ACC112 (cell line): Measurements from ENCODE around the gene ZDHHC17.

ENCODE experiments used
- H2AFZ ChIP-seq: fragments of 200-600 bp; sonication (generic); one replicate; pipeline ENCODE4 v1.6.0; 2017; ENCODE audit warnings: antibody characterized with exemption, low read length; ENCODE audit not compliant: unreplicated experiment
- H3K27ac ChIP-seq: fragments of 200-600 bp; sonication (generic); 2 replicates; pipeline ENCODE4 v1.5.1; 2014; ENCODE audit warnings: low read depth, mild to moderate bottlenecking, antibody characterized with exemption, low read length, moderate library complexity
- H3K27me3 ChIP-seq: fragments of 200-600 bp; sonication (generic); 2 replicates; pipeline ENCODE4 v1.6.1; 2014; ENCODE audit warnings: mild to moderate bottlenecking, antibody characterized with exemption, low read length, moderate library complexity, mixed read lengths; ENCODE audit not compliant: insufficient read depth
- H3K36me3 ChIP-seq: fragments of 200-600 bp; sonication (generic); 2 replicates; pipeline ENCODE4 v1.6.1; 2016; ENCODE audit warnings: mild to moderate bottlenecking, antibody characterized with exemption, low read length, moderate library complexity, mixed read lengths; ENCODE audit not compliant: insufficient read depth
- H3K4me1 ChIP-seq: fragments of 200-600 bp; sonication (generic); one replicate; pipeline ENCODE4 v1.6.1; 2016; ENCODE audit warnings: low read length, mixed read lengths; ENCODE audit not compliant: insufficient read depth, unreplicated experiment, control insufficient read depth
- H3K4me3 ChIP-seq: fragments of 200-600 bp; sonication (generic); 2 replicates; pipeline ENCODE4 v1.5.1; 2014; ENCODE audit warnings: mild to moderate bottlenecking, low read depth, low read length
- H3K79me2 ChIP-seq: fragments of 200-600 bp; sonication (generic); one replicate; pipeline ENCODE4 v1.6.0; 2016; ENCODE audit warnings: low read length; ENCODE audit not compliant: control insufficient read depth, unreplicated experiment, insufficient read depth

Gene ZDHHC17

DNA sequence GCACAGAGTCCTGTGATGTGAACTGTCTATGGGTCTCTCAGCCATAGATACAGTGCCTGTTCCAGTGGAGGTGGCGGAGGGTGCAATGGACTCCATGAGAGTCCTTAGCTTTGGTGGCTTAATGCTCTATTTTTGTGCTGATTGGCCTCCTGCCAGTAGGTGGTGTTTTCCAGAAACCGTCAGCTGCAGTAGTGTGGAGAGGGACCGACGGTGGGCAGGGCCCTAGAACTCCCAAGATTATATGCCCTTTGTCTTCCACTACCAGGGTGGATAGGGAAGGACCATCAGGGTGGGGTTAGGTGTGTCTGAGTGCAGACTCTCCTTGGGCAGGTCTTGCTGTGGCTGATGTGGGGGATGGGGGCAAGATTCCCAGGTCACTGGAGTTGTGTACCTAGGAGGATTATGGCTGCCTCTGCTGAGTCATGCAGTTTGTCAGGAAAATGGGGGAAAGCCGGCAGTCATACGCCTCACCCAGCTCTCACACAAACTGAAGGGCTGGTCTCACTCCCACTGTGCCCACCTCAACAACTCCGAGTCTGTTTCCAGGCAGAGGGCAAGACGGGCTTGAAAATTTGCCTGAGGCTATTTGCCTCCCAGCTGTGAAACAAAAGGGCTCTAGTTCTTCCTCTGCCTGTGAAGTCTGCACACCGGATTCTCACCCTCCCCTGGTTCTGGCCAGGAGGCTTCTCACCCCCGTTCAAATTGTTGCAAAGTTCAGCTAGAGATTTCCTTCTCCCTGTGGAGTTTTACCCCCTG is 24.9 kb upstream of the ZDHHC17 start:
- no peak overlapping the region for H3K27ac ChIP-seq

DNA sequence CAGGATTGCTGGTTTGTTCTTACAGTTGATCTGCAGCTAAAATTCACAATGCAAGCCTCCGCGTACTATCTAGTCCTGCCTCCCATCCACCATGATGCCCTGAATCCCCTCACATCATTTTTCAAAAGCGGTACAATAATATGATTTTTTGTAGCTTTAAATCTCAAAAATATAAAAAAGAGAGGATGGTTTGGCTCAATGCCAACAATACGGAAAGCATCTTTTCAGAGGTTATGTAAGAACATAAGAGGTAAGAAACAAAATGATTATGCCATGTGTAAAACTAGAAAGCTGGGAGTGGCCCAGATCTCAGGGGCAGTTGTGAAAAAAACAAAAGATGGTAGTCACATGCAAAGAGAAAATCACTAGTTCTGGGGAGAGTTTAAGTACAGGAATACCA is 24.0 kb upstream of the ZDHHC17 start:
- Histone ChIP-seq H3K27ac (no peak overlapping the region), H3K79me2 (no peaks in the 10 kb centered on the region), H2AFZ (no peak overlapping the region), H3K27me3 (no peaks in the 10 kb centered on the region), H3K4me3 (no peak overlapping the region), H3K36me3 (no peaks in the 10 kb centered on the region), H3K4me1 (no peaks in the 10 kb centered on the region)

More for the DNA sequence above, 24.9 kb upstream of the ZDHHC17 start:
- no peaks in the 10 kb centered on the region for H3K36me3 ChIP-seq
- no peaks in the 10 kb centered on the region for H3K27me3 ChIP-seq
- no peaks in the 10 kb centered on the region for H3K79me2 ChIP-seq
- no peaks in the 10 kb centered on the region for H3K4me1 ChIP-seq
- H2AFZ ChIP-seq, result no peak overlapping the region
- H3K4me3 ChIP-seq, result no peak overlapping the region

DNA sequence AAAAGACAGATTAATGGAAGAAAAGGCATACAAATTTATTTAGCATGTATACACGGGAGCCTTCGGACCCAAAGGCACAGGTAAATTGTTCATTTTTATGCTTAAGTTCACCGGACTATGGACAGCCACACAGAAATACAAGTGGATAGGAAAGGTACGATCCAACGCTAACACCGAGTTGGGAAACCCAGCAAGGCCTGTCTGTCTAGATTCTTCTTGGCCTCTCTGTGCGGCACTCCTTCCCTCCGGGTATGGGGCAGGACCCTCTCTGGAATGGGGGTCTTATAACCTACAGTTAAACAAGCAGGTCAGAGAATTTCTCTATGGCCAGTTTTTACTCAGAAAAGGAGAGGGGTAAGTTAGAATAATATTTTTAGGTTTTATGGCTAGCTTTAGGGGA is 23.4 kb upstream of the ZDHHC17 start:
- Histone ChIP-seq H3K27me3 (no peaks in the 10 kb centered on the region), H3K4me3 (no peak overlapping the region), H2AFZ (no peak overlapping the region), H3K79me2 (no peaks in the 10 kb centered on the region), H3K36me3 (no peaks in the 10 kb centered on the region), H3K27ac (no peak overlapping the region), H3K4me1 (no peaks in the 10 kb centered on the region)

DNA sequence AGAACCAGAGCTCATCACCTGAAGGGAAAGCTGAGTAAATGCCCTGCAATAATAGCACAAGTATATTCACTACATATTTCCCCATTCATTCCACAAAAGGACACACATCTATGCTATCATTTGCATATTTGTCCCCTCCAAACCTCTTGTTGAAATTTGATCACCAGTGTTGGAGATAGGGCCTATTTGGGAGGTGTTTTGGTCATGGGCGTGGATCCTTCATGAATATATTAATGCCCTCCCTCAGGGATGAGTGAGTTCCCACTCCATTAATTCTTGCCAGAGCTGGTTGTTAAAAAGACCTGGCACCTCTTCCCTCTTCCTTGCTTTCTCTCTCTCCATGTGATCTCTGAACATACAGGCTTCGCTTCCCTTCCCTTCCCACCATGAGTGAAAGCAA is 18.6 kb upstream of the ZDHHC17 start:
- no peaks in the 10 kb centered on the region for H3K4me1 ChIP-seq
- no peak overlapping the region for H3K4me3 ChIP-seq
- no peak overlapping the region for H3K27ac ChIP-seq
- H3K27me3 ChIP-seq, result no peaks in the 10 kb centered on the region
- no peak overlapping the region for H2AFZ ChIP-seq
- no peaks in the 10 kb centered on the region for H3K79me2 ChIP-seq
- H3K36me3 ChIP-seq, result no peaks in the 10 kb centered on the region

DNA sequence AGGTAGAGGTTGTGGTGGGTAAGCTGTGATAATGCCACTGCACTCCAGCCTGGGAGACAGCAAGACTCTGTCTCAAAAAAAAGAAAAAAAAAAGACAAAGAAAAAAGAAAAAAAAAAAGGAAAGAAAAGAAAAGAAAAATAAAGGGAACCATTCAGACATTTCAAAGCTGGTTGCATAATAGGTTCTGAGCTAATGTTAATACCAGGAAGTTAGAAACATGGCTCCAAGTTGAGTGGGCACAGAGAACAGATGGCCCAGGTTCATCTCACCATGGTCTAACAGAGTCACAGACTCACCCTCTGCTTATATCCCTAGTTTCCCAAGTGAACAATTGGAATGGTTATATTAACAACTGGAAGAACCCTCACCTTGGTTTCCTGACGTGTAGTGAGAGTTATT is 17.4 kb upstream of the ZDHHC17 start:
- no peaks in the 10 kb centered on the region for H3K36me3 ChIP-seq
- H3K79me2 ChIP-seq, result no peaks in the 10 kb centered on the region
- H3K4me3 ChIP-seq, result no peak overlapping the region
- H3K27ac ChIP-seq, result no peak overlapping the region
- no peak overlapping the region for H2AFZ ChIP-seq
- H3K27me3 ChIP-seq, result no peaks in the 10 kb centered on the region
- H3K4me1 ChIP-seq, result no peaks in the 10 kb centered on the region

DNA sequence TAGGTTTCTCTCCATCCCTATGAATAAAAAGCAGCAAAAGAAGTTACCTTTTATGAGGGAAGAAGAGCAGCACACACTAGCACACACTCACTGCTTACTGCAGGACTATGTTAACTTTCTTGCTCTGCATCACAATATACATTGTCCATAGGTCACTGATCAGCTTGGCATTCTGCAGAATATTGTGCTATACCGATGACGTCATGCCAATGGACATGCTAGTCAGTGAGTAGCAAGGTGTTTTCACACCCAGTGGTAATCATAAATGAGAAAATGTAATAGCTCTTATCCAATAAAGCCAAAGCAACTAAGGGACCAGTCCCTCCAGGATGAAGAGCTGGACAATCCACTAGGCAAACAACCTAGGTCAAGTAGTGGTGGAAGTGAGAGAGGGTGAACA is 16.7 kb upstream of the ZDHHC17 start:
- H3K79me2 ChIP-seq, result no peaks in the 10 kb centered on the region
- no peaks in the 10 kb centered on the region for H3K4me1 ChIP-seq
- no peak overlapping the region for H3K27ac ChIP-seq
- no peak overlapping the region for H2AFZ ChIP-seq
- H3K36me3 ChIP-seq, result no peaks in the 10 kb centered on the region
- no peak overlapping the region for H3K4me3 ChIP-seq
- no peaks in the 10 kb centered on the region for H3K27me3 ChIP-seq

DNA sequence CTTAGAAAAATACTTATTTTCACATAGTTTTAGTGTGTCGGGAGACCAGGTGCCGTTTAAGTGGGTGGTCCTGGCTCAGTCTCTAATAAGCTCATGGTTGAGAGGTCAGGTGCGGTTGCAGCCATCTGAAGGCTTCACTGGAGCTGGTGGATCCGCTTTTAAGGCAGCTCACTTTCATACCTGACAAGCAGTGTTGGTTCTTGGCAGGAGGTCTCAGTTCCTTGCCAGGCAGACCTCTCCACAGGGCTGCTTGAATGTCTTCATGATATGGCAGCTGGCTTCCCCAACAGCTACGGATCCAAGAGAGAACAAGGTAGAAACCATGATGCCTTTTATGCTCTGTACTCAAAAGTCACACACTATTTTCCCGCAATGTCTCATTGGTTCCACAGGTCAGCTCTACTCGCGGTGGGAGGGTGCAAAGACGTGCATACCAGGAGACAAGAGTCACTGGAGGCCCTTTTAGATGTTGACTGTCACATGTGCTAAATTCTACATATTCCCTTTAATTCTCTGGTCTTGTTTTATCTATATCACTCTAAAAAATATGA is 8.0 kb upstream of the ZDHHC17 start:
- Histone ChIP-seq H2AFZ (no peak overlapping the region), H3K27ac (no peak overlapping the region)

DNA sequence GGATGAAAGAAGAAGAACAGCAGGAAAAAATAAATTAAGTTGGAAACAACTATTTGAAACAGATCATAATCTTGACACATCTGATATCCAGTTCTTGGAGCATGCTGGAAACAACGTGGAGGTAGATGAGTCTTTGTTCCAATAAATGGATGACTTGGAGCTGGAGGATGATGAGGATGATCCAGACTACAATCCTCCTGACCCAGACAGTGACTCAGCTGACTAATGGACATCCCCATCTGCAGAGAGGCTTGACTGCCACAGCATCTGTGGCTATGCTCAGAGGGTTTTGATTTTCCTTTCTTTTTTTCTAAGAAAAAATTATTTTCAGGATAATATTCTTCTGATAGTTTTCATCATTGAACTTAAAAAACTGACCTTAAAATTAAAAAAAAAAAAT is 6.2 kb upstream of the ZDHHC17 start:
- Histone ChIP-seq H3K36me3 (no peaks in the 10 kb centered on the region), H3K4me1 (peaks cover 1% of the 10 kb centered on the region), H3K27me3 (no peaks in the 10 kb centered on the region), H3K79me2 (no peaks in the 10 kb centered on the region), H3K4me3 (no peak overlapping the region), H2AFZ (no peak overlapping the region), H3K27ac (no peak overlapping the region)

More for the DNA sequence above, 8.0 kb upstream of the ZDHHC17 start:
- Histone ChIP-seq H3K27me3 (no peaks in the 10 kb centered on the region), H3K4me1 (no peaks in the 10 kb centered on the region), H3K36me3 (no peaks in the 10 kb centered on the region), H3K4me3 (no peak overlapping the region), H3K79me2 (no peaks in the 10 kb centered on the region)

DNA sequence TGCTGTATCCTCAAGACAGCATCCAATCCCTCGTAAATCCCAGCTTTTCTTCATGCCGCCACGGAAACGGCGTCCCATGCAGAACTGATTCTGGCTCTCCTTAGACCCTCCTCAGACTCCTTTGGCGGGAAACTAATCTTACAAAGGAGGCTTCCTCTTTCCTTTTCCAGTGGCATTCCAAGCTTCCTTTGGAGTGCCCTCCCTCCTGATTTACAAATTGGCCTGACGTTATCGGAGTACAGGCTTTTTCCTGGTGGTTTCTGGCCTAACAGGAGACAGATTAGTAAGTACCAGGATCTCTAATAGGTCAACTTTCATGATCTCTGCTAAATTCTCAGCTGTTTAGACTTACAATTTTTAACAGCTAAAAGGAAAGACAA is 1.3 kb upstream of the ZDHHC17 start:
- H3K4me3 ChIP-seq, result peak overlapping the region; percentile 98
- H2AFZ ChIP-seq, result no peak overlapping the region
- peaks cover 31% of the 10 kb centered on the region for H3K79me2 ChIP-seq
- H3K36me3 ChIP-seq, result no peaks in the 10 kb centered on the region
- H3K27me3 ChIP-seq, result no peaks in the 10 kb centered on the region
- no peak overlapping the region for H3K27ac ChIP-seq
- peaks cover 16% of the 10 kb centered on the region for H3K4me1 ChIP-seq

DNA sequence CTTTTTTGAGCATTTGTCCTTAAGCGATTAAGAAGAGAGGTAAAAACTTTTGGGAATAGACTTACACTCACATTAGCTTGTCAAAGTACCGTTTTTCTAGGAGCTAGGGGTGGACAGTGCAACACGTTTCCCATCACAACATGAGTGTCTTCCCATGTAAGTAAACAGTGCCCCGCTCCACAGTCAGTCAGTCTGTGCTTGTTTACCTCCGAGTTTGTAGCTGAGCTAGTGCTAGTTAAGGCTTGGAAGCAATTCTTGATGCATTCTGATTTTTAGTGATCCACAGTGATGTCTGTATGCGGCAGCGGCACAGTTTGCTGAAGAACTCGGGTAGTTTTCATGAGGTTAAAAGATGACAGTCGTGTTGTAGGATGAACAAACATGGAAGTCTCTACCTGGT is 941 bp downstream of the ZDHHC17 start:
- Histone ChIP-seq H3K4me1 (peaks cover 16% of the 10 kb centered on the region), H3K27me3 (no peaks in the 10 kb centered on the region), H2AFZ (peak overlapping the region; percentile 93)

DNA sequence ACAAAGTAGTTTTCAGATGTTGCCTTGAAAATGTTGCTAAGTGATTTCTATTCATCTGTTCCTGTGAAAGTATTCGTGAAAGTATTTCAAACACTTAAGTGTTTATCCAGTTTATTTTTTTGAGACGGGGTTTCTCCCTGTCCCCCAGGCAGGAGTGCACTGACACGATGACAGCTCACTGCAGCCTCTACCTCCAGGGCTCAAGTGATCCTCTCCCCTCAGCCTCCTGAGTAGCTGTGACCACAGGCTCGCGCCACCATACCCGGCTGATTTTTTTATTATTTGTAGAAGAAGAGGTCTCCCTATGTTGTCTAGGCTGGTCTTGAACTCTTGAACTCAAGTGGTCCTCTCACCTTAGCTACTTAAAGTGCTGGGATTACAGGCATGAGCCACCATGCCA is 1.7 kb downstream of the ZDHHC17 start:
- peaks cover 16% of the 10 kb centered on the region for H3K4me1 ChIP-seq
- H3K4me3 ChIP-seq, result peak overlapping the region; percentile 98
- peaks cover 59% of the 10 kb centered on the region for H3K79me2 ChIP-seq
- no peaks in the 10 kb centered on the region for H3K36me3 ChIP-seq
- no peaks in the 10 kb centered on the region for H3K27me3 ChIP-seq
- no peak overlapping the region for H3K27ac ChIP-seq
- no peak overlapping the region for H2AFZ ChIP-seq

More for the DNA sequence above, 941 bp downstream of the ZDHHC17 start:
- Histone ChIP-seq H3K4me3 (peak overlapping the region; percentile 98), H3K79me2 (peaks cover 52% of the 10 kb centered on the region), H3K36me3 (no peaks in the 10 kb centered on the region), H3K27ac (peak overlapping the region; percentile 93)
